HepG2 (cell line): ENCODE results near the gene TSTD1. TPM values are rescaled to one million over a fixed set of nuclear protein-coding genes. Genes with fewer than 3 reads are reported as not detected.
A peak's percentile ranks its signal among the peaks of the same experiment; 100 is the strongest.

ENCODE experiments used
- AHR ChIP-seq: IDR thresholded peaks from 2 replicates; pipeline ENCODE4 v1.6.1; 2018; ENCODE audit warnings: missing genetic modification reagents, missing compliant biosample characterization
- AKNA ChIP-seq: sonication (generic); formaldehyde crosslinking; IDR thresholded peaks from 2 replicates; pipeline ENCODE4 v1.4.0; 2020; ENCODE audit warnings: missing genetic modification reagents, borderline replicate concordance
- NFE2 ChIP-seq: sonication (generic); formaldehyde crosslinking; IDR thresholded peaks from 2 replicates; pipeline ENCODE4 v1.4.0; 2020; ENCODE audit warnings: missing genetic modification reagents
- PLRG1 ChIP-seq: fragments of 450-650 bp; conservative IDR thresholded peaks from 2 replicates; pipeline ENCODE4 v1.6.1; 2016
- RCOR2 ChIP-seq: IDR thresholded peaks from 2 replicates; pipeline ENCODE4 v1.6.1; 2016; ENCODE audit warnings: missing biosample characterization, missing genetic modification reagents
- SMAD3 ChIP-seq: sonication (generic); formaldehyde crosslinking; IDR thresholded peaks from 2 replicates; pipeline ENCODE4 v1.4.0; 2020; ENCODE audit warnings: missing genetic modification reagents
- ZBTB25 ChIP-seq: IDR thresholded peaks from 2 replicates; pipeline ENCODE4 v1.6.1; 2018; ENCODE audit warnings: missing genetic modification reagents
- ZNF318 ChIP-seq: sonication (generic); formaldehyde crosslinking; IDR thresholded peaks from 2 replicates; pipeline ENCODE4 v1.4.0; 2020; ENCODE audit warnings: mild to moderate bottlenecking, missing genetic modification reagents
- ZNF768 ChIP-seq: sonication (generic); formaldehyde crosslinking; IDR thresholded peaks from 2 replicates; pipeline ENCODE4 v1.4.0; 2020; ENCODE audit warnings: missing genetic modification reagents
- polyA plus RNA-seq, 8 experiments: library from polyadenylated mRNA; depleted of rRNA in 3 of 8; stranded (reverse) in 7 of 8; unstranded in 1 of 8; fragments of >200 nt; fragmentation: Illumina TruSeq in 4 of 8; extraction: Trizol in 4 of 8; gene quantifications; 2 replicates each; pipeline versions ENCODE4 v1.2.1 to v1.2.3, GENCODE V29; 2011 to 2016; ENCODE audit warnings: low read depth in 4 of 8, missing spikeins in 1 of 8, mixed read lengths in 1 of 8; ENCODE audit not compliant: insufficient read depth in 1 of 8
- total RNA-seq, 5 experiments: library from RNA; depleted of rRNA; stranded (reverse); fragments of >200 nt; fragmentation: Illumina TruSeq; extraction: Trizol; gene quantifications; 2 replicates each; pipeline ENCODE4 v1.2.3, GENCODE V29; 2016; ENCODE audit warnings: low read depth in 1 of 5

TSTD1 gene
- total and polyA plus RNA-seq, 2 of the 13 experiments (the other 11 are each of a cell fraction or from before 2014, with no cell fraction given): 0.15 to 0.31 TPM

GRCh38 chr1:161013488-161014230 lies 25.1 kb downstream of the TSTD1 start (continued):
- no peak for TF ChIP-seq ZNF318
- TF ChIP-seq ZNF768: no peak
- TF ChIP-seq SMAD3 (CRISPR knock-in tag): peak; percentile 97
- TF ChIP-seq AHR (CRISPR knock-in tag): peak; percentile 89; the same call in 1 of the 2 replicates
- TF ChIP-seq AKNA: no peak
- TF ChIP-seq RCOR2: peak; percentile 68; the same call in 1 of the 2 replicates
- no peak for TF ChIP-seq PLRG1
- peak; percentile 94 for TF ChIP-seq ZBTB25 (CRISPR knock-in tag)
- no peak for TF ChIP-seq NFE2 (CRISPR knock-in tag)
